SK-N-SH treated with all-trans-retinoic acid at 6 μM for 48 hours (cell line): ENCODE data around the gene SLC6A19.

Experiments used
- ATAC-seq: fragments of 200-7000 bp; cut with Tn5 transposase; 3 replicates; pipeline ENCODE4 v1.9.1; 2020; ENCODE audit warnings: mild to moderate bottlenecking, moderate library complexity
- ARNTL ChIP-seq: fragments of 450-650 bp; formaldehyde crosslinking; IDR thresholded peaks from 2 replicates; pipeline ENCODE4 v1.5.0; 2020; ENCODE audit warnings: low read depth, mild to moderate bottlenecking, moderate library complexity, borderline replicate concordance
- BACH2 ChIP-seq: fragments of 250-450 bp; sonication (Bioruptor Pico); IDR thresholded peaks from 2 replicates; pipeline ENCODE4 v1.9.0; 2021; ENCODE audit warnings: mild to moderate bottlenecking, borderline replicate concordance
- CSDC2 ChIP-seq: fragments of 250-450 bp; sonication (Bioruptor Pico); IDR thresholded peaks from 2 replicates; pipeline ENCODE4 v1.5.0; 2020; ENCODE audit warnings: mild to moderate bottlenecking, moderate library complexity
- CSRNP3 ChIP-seq: fragments of 250-450 bp; sonication (Bioruptor Pico); IDR thresholded peaks from 2 replicates; pipeline ENCODE4 v1.5.1; 2021; ENCODE audit warnings: mild to moderate bottlenecking, moderate library complexity
- ESRRG ChIP-seq: fragments of 250-450 bp; sonication (Bioruptor Pico); IDR thresholded peaks from 2 replicates; pipeline ENCODE4 v1.6.1; 2021; ENCODE audit warnings: mild to moderate bottlenecking
- GLIS3 ChIP-seq: fragments of 250-450 bp; sonication (Bioruptor Pico); IDR thresholded peaks from 2 replicates; pipeline ENCODE4 v1.5.0; 2020; ENCODE audit warnings: mild to moderate bottlenecking, moderate library complexity
- OSR1 ChIP-seq: fragments of 250-450 bp; sonication (Bioruptor Pico); IDR thresholded peaks from 2 replicates; pipeline ENCODE4 v1.8.0; 2022; ENCODE audit warnings: moderate library complexity, mild to moderate bottlenecking, inconsistent platforms
- PATZ1 ChIP-seq: fragments of 250-450 bp; sonication (Bioruptor Pico); IDR thresholded peaks from 2 replicates; pipeline ENCODE4 v1.8.0; 2020; ENCODE audit warnings: mild to moderate bottlenecking, moderate library complexity, borderline replicate concordance
- POU6F1 ChIP-seq: fragments of 250-450 bp; sonication (Bioruptor Pico); IDR thresholded peaks from 2 replicates; pipeline ENCODE4 v1.8.0; 2021; ENCODE audit warnings: low read depth, mild to moderate bottlenecking, moderate library complexity, borderline replicate concordance
- PPARA ChIP-seq: fragments of 250-450 bp; sonication (Bioruptor Pico); IDR thresholded peaks from 2 replicates; pipeline ENCODE4 v1.5.0; 2020; ENCODE audit warnings: mild to moderate bottlenecking, borderline replicate concordance
- RARB ChIP-seq: fragments of 250-450 bp; sonication (Bioruptor Pico); IDR thresholded peaks from 2 replicates; pipeline ENCODE4 v1.8.0; 2021; ENCODE audit warnings: mild to moderate bottlenecking, moderate library complexity
- SNAI2 ChIP-seq: fragments of 250-450 bp; sonication (Bioruptor Pico); IDR thresholded peaks from 2 replicates; pipeline ENCODE4 v1.5.0; 2020; ENCODE audit warnings: mild to moderate bottlenecking, moderate library complexity
- TCF4 ChIP-seq: fragments of 250-450 bp; sonication (Bioruptor Pico); IDR thresholded peaks from 2 replicates; pipeline ENCODE4 v1.8.0; 2021; ENCODE audit warnings: mild to moderate bottlenecking, moderate library complexity, borderline replicate concordance
- TOX ChIP-seq: fragments of 250-450 bp; sonication (Bioruptor Pico); IDR thresholded peaks from 2 replicates; pipeline ENCODE4 v1.8.0; 2021; ENCODE audit warnings: mild to moderate bottlenecking, moderate library complexity, borderline replicate concordance
- TSHZ2 ChIP-seq: fragments of 250-450 bp; sonication (Bioruptor Pico); IDR thresholded peaks from 2 replicates; pipeline ENCODE4 v1.5.0; 2020; ENCODE audit warnings: mild to moderate bottlenecking, moderate library complexity
- ZC3H10 ChIP-seq: fragments of 250-450 bp; sonication (Bioruptor Pico); IDR thresholded peaks from 2 replicates; pipeline ENCODE4 v1.5.1; 2021; ENCODE audit warnings: mild to moderate bottlenecking, moderate library complexity
- ZFP3 ChIP-seq: fragments of 250-450 bp; sonication (Bioruptor Pico); IDR thresholded peaks from 2 replicates; pipeline ENCODE4 v1.5.0; 2020; ENCODE audit warnings: mild to moderate bottlenecking, moderate library complexity
- ZFP30 ChIP-seq: fragments of 450-650 bp; formaldehyde crosslinking; IDR thresholded peaks from 2 replicates; pipeline ENCODE4 v1.5.0; 2022; ENCODE audit warnings: mild to moderate bottlenecking, moderate library complexity
- ZNF565 ChIP-seq: fragments of 450-650 bp; formaldehyde crosslinking; conservative IDR thresholded peaks from 2 replicates; pipeline ENCODE4 v1.5.0; 2020; ENCODE audit warnings: low read depth, mild to moderate bottlenecking, moderate library complexity
- ZNF70 ChIP-seq: fragments of 450-650 bp; formaldehyde crosslinking; IDR thresholded peaks from 2 replicates; pipeline ENCODE4 v1.5.0; 2020; ENCODE audit warnings: mild to moderate bottlenecking, moderate library complexity
- ZNF8 ChIP-seq: fragments of 450-650 bp; formaldehyde crosslinking; IDR thresholded peaks from 2 replicates; pipeline ENCODE4 v1.5.0; 2020; ENCODE audit warnings: mild to moderate bottlenecking, moderate library complexity

The SLC6A19 gene

GRCh38 chr5:1257363-1257762 lies 56.0 kb downstream of the SLC6A19 start (continued):
- TF ChIP-seq ARNTL = no peak
- no peak for TF ChIP-seq BACH2 (CRISPR knock-in tag)
- TF ChIP-seq ZNF8 (CRISPR knock-in tag) = no peak
- no peak for TF ChIP-seq ZFP30 (CRISPR knock-in tag)
- no peak for TF ChIP-seq POU6F1 (CRISPR knock-in tag)
- TF ChIP-seq OSR1 = no peak
- TF ChIP-seq ZNF70 (CRISPR knock-in tag) = no peak
- no peak for TF ChIP-seq ZFP3 (CRISPR knock-in tag)
- no peak for TF ChIP-seq TCF4 (CRISPR knock-in tag)
- no peak for TF ChIP-seq ZC3H10 (CRISPR knock-in tag)

- no peak for ATAC-seq
- TF ChIP-seq ESRRG = no peak
- no peak for TF ChIP-seq ZNF8 (CRISPR knock-in tag)
- TF ChIP-seq ZFP3 (CRISPR knock-in tag) = no peak
- TF ChIP-seq PATZ1 (CRISPR knock-in tag) = no peak
- TF ChIP-seq ZC3H10 (CRISPR knock-in tag) = no peak
Observed at GRCh38 chr5:1257841-1258240, 56.4 kb downstream of the SLC6A19 start.

GRCh38 chr5:1259806-1260480 lies 58.5 kb downstream of the SLC6A19 start:
- ATAC-seq = no peak
- no peak for TF ChIP-seq TCF4 (CRISPR knock-in tag)
- no peak for TF ChIP-seq ARNTL
- no peak for TF ChIP-seq TOX
- TF ChIP-seq GLIS3 (CRISPR knock-in tag) = no peak
- no peak for TF ChIP-seq BACH2 (CRISPR knock-in tag)
- TF ChIP-seq CSRNP3 (CRISPR knock-in tag) = no peak
- TF ChIP-seq OSR1 = no peak
- no peak for TF ChIP-seq ZFP3 (CRISPR knock-in tag)
- TF ChIP-seq PATZ1 (CRISPR knock-in tag) = no peak
- TF ChIP-seq RARB (CRISPR knock-in tag) = no peak
- TF ChIP-seq ZFP30 (CRISPR knock-in tag) = no peak
- no peak for TF ChIP-seq ZNF565 (CRISPR knock-in tag)
- no peak for TF ChIP-seq CSDC2 (CRISPR knock-in tag)
- no peak for TF ChIP-seq PPARA (CRISPR knock-in tag)
- TF ChIP-seq ZNF70 (CRISPR knock-in tag) = no peak
- TF ChIP-seq TSHZ2 (CRISPR knock-in tag) = no peak
- TF ChIP-seq ZC3H10 (CRISPR knock-in tag) = no peak
- no peak for TF ChIP-seq SNAI2 (CRISPR knock-in tag)
- no peak for TF ChIP-seq ZNF8 (CRISPR knock-in tag)
- no peak for TF ChIP-seq ESRRG
